ENCODE results near the gene NCF2. TPM values are rescaled to one million over a fixed set of nuclear protein-coding genes. Genes with fewer than 3 reads are reported as not detected.

The NCF2 gene
- total RNA-seq, 1 experiment from 2014 or later = not detected

- BruUV-seq (replicated peaks) = no TSS peak
- intact Hi-C loops (cut with micrococcal nuclease; ENCODE audit: unreplicated experiment) = loop anchor here (5.0 kb wide), 1 partner anchor 402 kb away; the partner anchor contains the start of gene COLGALT2
- H3K4me1 ChIP-seq (ENCODE audit: insufficient read depth, low read length, poor library complexity, severe bottlenecking) = peaks cover 28% of the 10 kb centered on the region
- DNase-seq (ENCODE audit: low spot score) = no peak
- TF ChIP-seq CTCF (conservative IDR thresholded peaks at IDR 0.05; ENCODE audit: low read depth, low read length) (no peak), EZH2 (IDR thresholded peaks at IDR 0.05; ENCODE audit: borderline replicate concordance, low read depth, low read length, poor library complexity, severe bottlenecking) (no peak)
- POLR2A ChIA-PET (ENCODE audit: low non-redundant PET) = interaction anchor here (0.8 kb wide), 1 partner anchor 104 kb away, joined by 5 read pairs; no protein-coding TSS in a partner anchor
- H3K4me3 ChIP-seq (ENCODE audit: low read depth, low read length, poor library complexity, severe bottlenecking) = peak overlapping the region; percentile 76
- H3K9me3 ChIP-seq (ENCODE audit: low read depth, low read length, poor library complexity, severe bottlenecking) = no peaks in the 10 kb centered on the region
- peaks cover 20% of the 10 kb centered on the region for H3K36me3 ChIP-seq (ENCODE audit: insufficient read depth, low read length, poor library complexity, severe bottlenecking)
- H3K27ac ChIP-seq (ENCODE audit: low read depth, low read length, poor library complexity, severe bottlenecking) = peak overlapping the region; percentile 88
- CTCF ChIA-PET = interaction anchor here (0.8 kb wide), 1 partner anchor 50 kb away, joined by 4 read pairs; no protein-coding TSS in a partner anchor
- H3K27me3 ChIP-seq (replicated peaks; ENCODE audit: insufficient read depth, low read depth, low read length, poor library complexity) = no peaks in the 10 kb centered on the region
Observed at GRCh38 chr1:183635099-183635605, 44.9 kb upstream of the NCF2 start.

- no peak for TF ChIP-seq EZH2 (IDR thresholded peaks at IDR 0.05; ENCODE audit: borderline replicate concordance, low read depth, low read length, poor library complexity, severe bottlenecking)
- no peak for TF ChIP-seq CTCF (conservative IDR thresholded peaks at IDR 0.05; ENCODE audit: low read depth, low read length)
- H3K4me1 ChIP-seq (ENCODE audit: insufficient read depth, low read length, poor library complexity, severe bottlenecking) = peaks cover 28% of the 10 kb centered on the region
- H3K36me3 ChIP-seq (ENCODE audit: insufficient read depth, low read length, poor library complexity, severe bottlenecking) = peaks cover 26% of the 10 kb centered on the region
- POLR2A ChIA-PET (ENCODE audit: low non-redundant PET) = interaction anchor here (0.8 kb wide), 1 partner anchor 104 kb away, joined by 5 read pairs; no protein-coding TSS in a partner anchor
- BruUV-seq (replicated peaks) = TSS peak; percentile 62
- H3K27me3 ChIP-seq (replicated peaks; ENCODE audit: insufficient read depth, low read depth, low read length, poor library complexity) = no peaks in the 10 kb centered on the region
- CTCF ChIA-PET = interaction anchor here (0.9 to 2.1 kb wide), 2 partner anchors 282 to 286 kb away, joined by 3 to 16 read pairs; no protein-coding TSS in a partner anchor
- H3K9me3 ChIP-seq (ENCODE audit: low read depth, low read length, poor library complexity, severe bottlenecking) = no peaks in the 10 kb centered on the region
- H3K4me3 ChIP-seq (ENCODE audit: low read depth, low read length, poor library complexity, severe bottlenecking) = peak overlapping the region; percentile 76
- intact Hi-C loops (cut with micrococcal nuclease; ENCODE audit: unreplicated experiment) = loop anchor here (5.0 kb wide), 1 partner anchor 403 kb away; the partner anchor contains the start of gene COLGALT2
- DNase-seq (ENCODE audit: low spot score) = no peak
- peak overlapping the region; percentile 88 for H3K27ac ChIP-seq (ENCODE audit: low read depth, low read length, poor library complexity, severe bottlenecking)
Observed at GRCh38 chr1:183634429-183635065, 44.3 kb upstream of the NCF2 start.

GRCh38 chr1:183633676-183634343 lies 43.6 kb upstream of the NCF2 start:
- CTCF ChIA-PET = interaction anchor here (0.5 to 2.1 kb wide), 6 partner anchors 24 to 405 kb away, joined by 3 to 16 read pairs (median 4); no protein-coding TSS in a partner anchor
- H3K4me3 ChIP-seq (ENCODE audit: low read depth, low read length, poor library complexity, severe bottlenecking) = peak overlapping the region; percentile 76
- TF ChIP-seq EZH2 (IDR thresholded peaks at IDR 0.05; ENCODE audit: borderline replicate concordance, low read depth, low read length, poor library complexity, severe bottlenecking) = no peak
- TF ChIP-seq CTCF (conservative IDR thresholded peaks at IDR 0.05; ENCODE audit: low read depth, low read length) = peak; percentile 67
- H3K27ac ChIP-seq (ENCODE audit: low read depth, low read length, poor library complexity, severe bottlenecking) = peak overlapping the region; percentile 88
- no peaks in the 10 kb centered on the region for H3K27me3 ChIP-seq (replicated peaks; ENCODE audit: insufficient read depth, low read depth, low read length, poor library complexity)
- no peaks in the 10 kb centered on the region for H3K9me3 ChIP-seq (ENCODE audit: low read depth, low read length, poor library complexity, severe bottlenecking)
- peaks cover 28% of the 10 kb centered on the region for H3K4me1 ChIP-seq (ENCODE audit: insufficient read depth, low read length, poor library complexity, severe bottlenecking)
- intact Hi-C loops (cut with micrococcal nuclease; ENCODE audit: unreplicated experiment) = no loop called here
- H3K36me3 ChIP-seq (ENCODE audit: insufficient read depth, low read length, poor library complexity, severe bottlenecking) = peaks cover 33% of the 10 kb centered on the region
- POLR2A ChIA-PET (ENCODE audit: low non-redundant PET) = interaction anchor here (0.8 kb wide), 1 partner anchor 105 kb away, joined by 5 read pairs; no protein-coding TSS in a partner anchor
- peak; percentile 85 for DNase-seq (ENCODE audit: low spot score)
- no TSS peak for BruUV-seq (replicated peaks)

Data from A673 (cell line).